Esophagus muscularis mucosa (tissue), 4 donors: ENCODE measurements around the gene SLC35F2. TPM values are rescaled to one million over a fixed set of nuclear protein-coding genes. Genes with fewer than 3 reads are reported as not detected.
A peak's percentile ranks its signal among the peaks of the same experiment; 100 is the strongest.

Experiments
- DNase-seq: peaks from one replicate; pipeline ENCODE4 v3.0.0-alpha.2; 2017; ENCODE audit errors: extremely low spot score
- H3K27ac ChIP-seq, 4 donors: fragments of 200-600 bp; sonication (generic); replicated peaks in 1 of 4; 1 replicate in 3 of 4; 2 replicates in 1 of 4; pipeline ENCODE4 v1.5.1; 2016 to 2019; ENCODE audit warnings: mild to moderate bottlenecking in 1 of 4
- H3K27me3 ChIP-seq, 4 donors: fragments of 200-600 bp; sonication (generic); one replicate each; pipeline versions ENCODE4 v1.5.1 to v1.6.0; 2016 to 2019
- H3K36me3 ChIP-seq, 4 donors: fragments of 200-600 bp; sonication (generic); one replicate each; pipeline ENCODE4 v1.5.1; 2016 to 2019
- H3K4me1 ChIP-seq, 4 donors: fragments of 200-600 bp; sonication (generic); one replicate each; pipeline ENCODE4 v1.5.1; 2016 to 2019
- H3K4me3 ChIP-seq, 4 donors: fragments of 200-600 bp; sonication (generic); 1 replicate in 2 of 4; 2 replicates in 2 of 4; pipeline ENCODE4 v1.5.1; 2016 to 2019; ENCODE audit warnings: mild to moderate bottlenecking in 4 of 4, moderate library complexity in 1 of 4
- H3K9me3 ChIP-seq, 4 donors: fragments of 200-600 bp; sonication (generic); 1 replicate in 3 of 4; 2 replicates in 1 of 4; pipeline ENCODE4 v1.5.1; 2016 to 2019
- EP300 ChIP-seq: sonication (generic); formaldehyde crosslinking; IDR thresholded peaks from one replicate; pipeline ENCODE4 v1.6.1; 2017; ENCODE audit warnings: antibody characterized with exemption
- POLR2A ChIP-seq: fragments of 450-650 bp; IDR thresholded peaks from one replicate; pipeline ENCODE4 v1.6.1; 2017; ENCODE audit warnings: antibody characterized with exemption, moderate library complexity, mild to moderate bottlenecking, low read depth
- POLR2AphosphoS5 ChIP-seq, 2 donors: sonication (generic); formaldehyde crosslinking; IDR thresholded peaks; one replicate each; pipeline ENCODE4 v1.6.1; 2017; ENCODE audit warnings: antibody characterized with exemption in 2 of 2
- WGBS: methylation state at CpG from one replicate; pipeline ENCODE4 v1.1.5; 2018; 5-methylcytosine and 5-hydroxymethylcytosine counted together
- intact Hi-C: fragments of 100-400 bp; cut with DNase I; formaldehyde crosslinking; loops from one replicate; pipeline ENCODE4 v1.15.1; 2023
- total RNA-seq, 4 donors: library from RNA; depleted of rRNA; stranded (reverse); fragments of >200 nt; gene quantifications; one replicate each; pipeline versions ENCODE4 v1.1.0 to v1.2.1, GENCODE V29; 2016
- TF ChIP-seq, protein P1 (sequence below), 3 experiments: fragments of 200-600 bp in 2 of 3; fragments of 450-650 bp in 1 of 3; sonication (generic) in 2 of 3; IDR thresholded peaks; one replicate each; pipeline ENCODE4 v1.5.1; 2017 to 2019; ENCODE audit warnings: antibody characterized with exemption in 3 of 3, mild to moderate bottlenecking in 2 of 3, moderate library complexity in 1 of 3

SLC35F2 gene
- total RNA-seq, 4 donors from 2014 or later = 2.1 to 4.1 (median 3.9) TPM

GRCh38 chr11:107857550-107858216 is 904 bp downstream of the SLC35F2 start:
- 60% methylated on average over 12 of the region's 16 CpGs for WGBS
- Histone ChIP-seq H3K9me3 (no peaks in the 10 kb centered on the region), H3K27me3 (no peaks in the 10 kb centered on the region), H3K36me3 (no peaks in the 10 kb centered on the region), H3K4me3 (peak overlapping the region; percentile 66 to 80 (median 74)), H3K27ac (peak overlapping the region; percentile 24 to 71 (median 66)), H3K4me1 (peaks cover 5 to 28% (median 26%) of the 10 kb centered on the region in 4 donors)
- intact Hi-C loops = loop anchor here (5.0 kb wide), 1 partner anchor 55 kb away; no protein-coding TSS in a partner anchor
- no peak for DNase-seq
- TF ChIP-seq EP300 = no peak
- no peak for TF ChIP-seq POLR2AphosphoS5 (IDR thresholded peaks at IDR 0.05)
- TF ChIP-seq, protein P1, sequence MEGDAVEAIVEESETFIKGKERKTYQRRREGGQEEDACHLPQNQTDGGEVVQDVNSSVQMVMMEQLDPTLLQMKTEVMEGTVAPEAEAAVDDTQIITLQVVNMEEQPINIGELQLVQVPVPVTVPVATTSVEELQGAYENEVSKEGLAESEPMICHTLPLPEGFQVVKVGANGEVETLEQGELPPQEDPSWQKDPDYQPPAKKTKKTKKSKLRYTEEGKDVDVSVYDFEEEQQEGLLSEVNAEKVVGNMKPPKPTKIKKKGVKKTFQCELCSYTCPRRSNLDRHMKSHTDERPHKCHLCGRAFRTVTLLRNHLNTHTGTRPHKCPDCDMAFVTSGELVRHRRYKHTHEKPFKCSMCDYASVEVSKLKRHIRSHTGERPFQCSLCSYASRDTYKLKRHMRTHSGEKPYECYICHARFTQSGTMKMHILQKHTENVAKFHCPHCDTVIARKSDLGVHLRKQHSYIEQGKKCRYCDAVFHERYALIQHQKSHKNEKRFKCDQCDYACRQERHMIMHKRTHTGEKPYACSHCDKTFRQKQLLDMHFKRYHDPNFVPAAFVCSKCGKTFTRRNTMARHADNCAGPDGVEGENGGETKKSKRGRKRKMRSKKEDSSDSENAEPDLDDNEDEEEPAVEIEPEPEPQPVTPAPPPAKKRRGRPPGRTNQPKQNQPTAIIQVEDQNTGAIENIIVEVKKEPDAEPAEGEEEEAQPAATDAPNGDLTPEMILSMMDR (IDR thresholded peaks at IDR 0.05) = no peak
- TF ChIP-seq POLR2A = no peak

GRCh38 chr11:107856981-107857517 is 1.5 kb downstream of the SLC35F2 start:
- intact Hi-C loops = loop anchor here (5.0 kb wide), 1 partner anchor 55 kb away; no protein-coding TSS in a partner anchor
- Histone ChIP-seq H3K4me1 (peaks cover 5 to 28% (median 26%) of the 10 kb centered on the region in 4 donors), H3K36me3 (no peaks in the 10 kb centered on the region), H3K4me3 (no peak overlapping the region), H3K9me3 (no peaks in the 10 kb centered on the region), H3K27ac (peak overlapping the region in 3 of 4 donors; percentile 1 to 44 (median 31)), H3K27me3 (no peaks in the 10 kb centered on the region)
- WGBS = 52% methylated on average over 7 of the region's 7 CpGs
- TF ChIP-seq EP300 = no peak
- TF ChIP-seq POLR2AphosphoS5 (IDR thresholded peaks at IDR 0.05) = no peak
- TF ChIP-seq POLR2A = no peak
- DNase-seq = no peak

GRCh38 chr11:107856180-107856980 is 2.2 kb downstream of the SLC35F2 start:
- Histone ChIP-seq H3K9me3 (no peaks in the 10 kb centered on the region), H3K36me3 (no peaks in the 10 kb centered on the region), H3K27ac (peak overlapping the region in 2 of 4 donors; percentile 1 to 31), H3K4me1 (peaks cover 5 to 28% (median 26%) of the 10 kb centered on the region in 4 donors), H3K27me3 (no peaks in the 10 kb centered on the region), H3K4me3 (no peak overlapping the region)
- intact Hi-C loops = loop anchor here (5.0 kb wide), 1 partner anchor 54 kb away; no protein-coding TSS in a partner anchor
- no peak for TF ChIP-seq POLR2AphosphoS5 (IDR thresholded peaks at IDR 0.05)
- TF ChIP-seq, protein P1 (IDR thresholded peaks at IDR 0.05) = no peak
- TF ChIP-seq EP300 = no peak
- no peak for TF ChIP-seq POLR2A
- WGBS = 76% methylated on average over 10 of the region's 10 CpGs
- DNase-seq = no peak

DNA sequence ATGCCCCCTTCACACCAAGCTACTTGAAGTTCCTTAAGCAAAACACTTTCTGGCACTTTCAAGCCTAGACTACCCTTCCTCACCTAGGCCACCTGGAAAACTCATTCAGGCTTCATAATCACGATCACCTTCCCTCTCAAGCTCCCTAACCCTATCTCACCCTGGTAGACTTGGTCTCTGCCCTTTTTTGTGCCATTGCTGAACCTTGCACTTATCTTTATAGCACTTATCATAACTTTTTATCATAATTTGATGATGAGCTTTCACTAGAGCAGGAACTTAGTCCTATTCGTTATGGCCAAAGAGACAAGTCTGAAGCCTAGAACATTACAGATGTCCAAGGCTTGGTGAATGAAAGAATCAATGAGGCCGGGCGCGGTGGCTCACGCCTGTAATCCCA is 5.5 kb downstream of the SLC35F2 start:
- Histone ChIP-seq H3K4me1 (peaks cover 0 to 7% (median 4%) of the 10 kb centered on the region in 4 donors), H3K9me3 (no peaks in the 10 kb centered on the region), H3K4me3 (no peak overlapping the region), H3K27ac (no peak overlapping the region), H3K36me3 (no peaks in the 10 kb centered on the region), H3K27me3 (no peaks in the 10 kb centered on the region)
- 95% methylated on average over 6 of the region's 6 CpGs for WGBS
- intact Hi-C loops = no loop called here
- no peak for DNase-seq
- TF ChIP-seq POLR2AphosphoS5 (IDR thresholded peaks at IDR 0.05) = no peak

GRCh38 chr11:107851704-107852310 is 6.8 kb downstream of the SLC35F2 start:
- Histone ChIP-seq H3K36me3 (no peaks in the 10 kb centered on the region), H3K4me1 (no peaks in the 10 kb centered on the region), H3K27ac (no peak overlapping the region), H3K27me3 (no peaks in the 10 kb centered on the region), H3K9me3 (no peaks in the 10 kb centered on the region), H3K4me3 (no peak overlapping the region)
- intact Hi-C loops = no loop called here
- 81% methylated on average over 4 of the region's 4 CpGs for WGBS
- DNase-seq = no peak
- TF ChIP-seq POLR2A = no peak
- TF ChIP-seq, protein P1 (IDR thresholded peaks at IDR 0.05) = no peak
